Activated T-helper 1 cell treated with anti-CD3 and anti-CD28 coated beads, Interleukin-12 subunit alpha, Interleukin-12 subunit beta, Interleukin-2, Interleukin-4 antibody, amounts not matched to agents 30 ng/mL and 10 ng/mL and 1 ng/mL, durations not matched to agents 14 hours and 24 hours and 36 hours (primary cell): ENCODE data around the gene CD63. TPM values are rescaled to one million over a fixed set of nuclear protein-coding genes. Genes with fewer than 3 reads are reported as not detected.

Source experiments
- DNase-seq: peaks from one replicate; pipeline ENCODE4 v3.0.0; 2021; ENCODE audit warnings: low spot score
- H3K27ac Mint-ChIP-seq: one replicate; pipeline ENCODE4 v1.8.0; 2021; ENCODE audit warnings: mild to moderate bottlenecking, mixed read lengths
- H3K27me3 Mint-ChIP-seq: one replicate; pipeline ENCODE4 v1.8.0; 2022; ENCODE audit warnings: mild to moderate bottlenecking, moderate library complexity, mixed read lengths; ENCODE audit not compliant: insufficient read depth
- H3K36me3 Mint-ChIP-seq: one replicate; pipeline ENCODE4 v1.8.0; 2021; ENCODE audit warnings: low read depth, mixed read lengths
- H3K4me1 Mint-ChIP-seq: one replicate; pipeline ENCODE4 v1.8.0; 2021; ENCODE audit warnings: low read depth, mixed read lengths
- H3K4me3 Mint-ChIP-seq: one replicate; pipeline ENCODE4 v1.8.0; 2021; ENCODE audit warnings: mild to moderate bottlenecking, moderate library complexity, mixed read lengths
- H3K9me3 Mint-ChIP-seq: one replicate; pipeline ENCODE4 v1.8.0; 2021; ENCODE audit warnings: mixed read lengths
- intact Hi-C: fragments of 100-400 bp; cut with micrococcal nuclease; formaldehyde crosslinking; loops from one replicate; pipeline ENCODE4 v1.15.1; 2024
- total RNA-seq: library from RNA; stranded (reverse); gene quantifications from 2 replicates; pipeline ENCODE4 v1.2.3, GENCODE V29; 2022

Gene CD63
- total RNA-seq, 1 donor from 2014 or later: 183 TPM

GRCh38 chr12:55715833-55716581 is 12.8 kb downstream of the CD63 start, which contains the start of gene BLOC1S1:
TSS of gene BLOC1S1 (plus strand) at chr12:55716046. CDS start at chr12:55716052, 6 bp downstream.
- intact Hi-C loops: loop anchor here (1.0 to 10.0 kb wide), 6 partner anchors 8 to 1989 kb away; partner anchors contain the start of genes CALCOCO1 and CD63
- peak; percentile 90 for DNase-seq
- Mint-ChIP-seq H3K36me3 (no peaks in the 10 kb centered on the region), H3K27ac (peak within 1 kb of the TSS; percentile 93), H3K27me3 (peaks cover 16% of the 10 kb centered on the region), H3K4me1 (peaks cover 34% of the 10 kb centered on the region), H3K9me3 (no peaks in the 10 kb centered on the region), H3K4me3 (peak within 1 kb of the TSS; percentile 91)

GRCh38 chr12:55715169-55715764 is 13.5 kb downstream of the CD63 start:
- Mint-ChIP-seq H3K36me3 (no peaks in the 10 kb centered on the region), H3K4me1 (peaks cover 34% of the 10 kb centered on the region), H3K27ac (peak overlapping the region; percentile 64), H3K9me3 (no peaks in the 10 kb centered on the region), H3K27me3 (peaks cover 22% of the 10 kb centered on the region), H3K4me3 (peak overlapping the region; percentile 91)
- intact Hi-C loops: loop anchor here (10.0 kb wide), 1 partner anchor 1150 kb away; no protein-coding TSS in a partner anchor
- no peak for DNase-seq

- H3K4me1 Mint-ChIP-seq: peaks cover 38% of the 10 kb centered on the region
- no peak overlapping the region for H3K27ac Mint-ChIP-seq
- DNase-seq: no peak
- no peaks in the 10 kb centered on the region for H3K9me3 Mint-ChIP-seq
- intact Hi-C loops: loop anchor here (10.0 kb wide), 1 partner anchor 1149 kb away; no protein-coding TSS in a partner anchor
- H3K27me3 Mint-ChIP-seq: peaks cover 36% of the 10 kb centered on the region
- no peaks in the 10 kb centered on the region for H3K36me3 Mint-ChIP-seq
- no peak overlapping the region for H3K4me3 Mint-ChIP-seq
These were observed 15.1 kb downstream of the CD63 start for GRCh38 chr12:55713721-55714120.

GRCh38 chr12:55712700-55713415 is 16.0 kb downstream of the CD63 start:
- Mint-ChIP-seq H3K27me3 (peaks cover 44% of the 10 kb centered on the region), H3K36me3 (no peaks in the 10 kb centered on the region), H3K4me3 (no peak overlapping the region), H3K9me3 (no peaks in the 10 kb centered on the region), H3K4me1 (peaks cover 38% of the 10 kb centered on the region), H3K27ac (no peak overlapping the region)
- intact Hi-C loops: loop anchor here (10.0 kb wide), 1 partner anchor 1148 kb away; no protein-coding TSS in a partner anchor
- DNase-seq: no peak

GRCh38 chr12:55711786-55712553 is 16.8 kb downstream of the CD63 start:
- Mint-ChIP-seq H3K27ac (no peak overlapping the region), H3K4me1 (peaks cover 33% of the 10 kb centered on the region)
- intact Hi-C loops: loop anchor here (10.0 kb wide), 1 partner anchor 1147 kb away; no protein-coding TSS in a partner anchor

GRCh38 chr12:55708695-55709233 is 20.0 kb downstream of the CD63 start:
- Mint-ChIP-seq H3K4me3 (peak overlapping the region; percentile 78), H3K36me3 (no peaks in the 10 kb centered on the region), H3K27ac (no peak overlapping the region), H3K4me1 (peaks cover 21% of the 10 kb centered on the region), H3K9me3 (no peaks in the 10 kb centered on the region), H3K27me3 (peaks cover 62% of the 10 kb centered on the region)
- no peak for DNase-seq
- intact Hi-C loops: loop anchor here (1.0 kb wide), 1 partner anchor 8 kb away; the partner anchor contains the start of gene BLOC1S1

More at GRCh38 chr12:55711786-55712553, 16.8 kb downstream of the CD63 start:
- Mint-ChIP-seq H3K4me3 (no peak overlapping the region), H3K36me3 (no peaks in the 10 kb centered on the region), H3K9me3 (no peaks in the 10 kb centered on the region), H3K27me3 (peaks cover 48% of the 10 kb centered on the region)
- no peak for DNase-seq

GRCh38 chr12:55707841-55708694 is 20.7 kb downstream of the CD63 start, which contains the start of gene ITGA7:
TSS of gene ITGA7 (minus strand) at chr12:55707904. CDS start at chr12:55707682, 222 bp downstream.
- peaks cover 21% of the 10 kb centered on the region for H3K4me1 Mint-ChIP-seq
- peak within 1 kb of the TSS; percentile 78 for H3K4me3 Mint-ChIP-seq
- peak; percentile 53 for DNase-seq
- H3K36me3 Mint-ChIP-seq: no peaks in the 10 kb centered on the region
- no peaks in the 10 kb centered on the region for H3K9me3 Mint-ChIP-seq
- H3K27me3 Mint-ChIP-seq: peaks cover 61% of the 10 kb centered on the region
- intact Hi-C loops: loop anchor here (1.0 kb wide), 1 partner anchor 8 kb away; the partner anchor contains the start of gene BLOC1S1
- no peak within 1 kb of the TSS for H3K27ac Mint-ChIP-seq

GRCh38 chr12:55707219-55707671 is 21.6 kb downstream of the CD63 start:
- intact Hi-C loops: no loop called here
- peak overlapping the region; percentile 78 for H3K4me3 Mint-ChIP-seq
- no peaks in the 10 kb centered on the region for H3K36me3 Mint-ChIP-seq
- peaks cover 21% of the 10 kb centered on the region for H3K4me1 Mint-ChIP-seq
- H3K9me3 Mint-ChIP-seq: no peaks in the 10 kb centered on the region
- no peak overlapping the region for H3K27ac Mint-ChIP-seq
- no peak for DNase-seq
- peaks cover 56% of the 10 kb centered on the region for H3K27me3 Mint-ChIP-seq

GRCh38 chr12:55706568-55707218 is 22.1 kb downstream of the CD63 start:
- Mint-ChIP-seq H3K4me1 (peaks cover 21% of the 10 kb centered on the region), H3K36me3 (no peaks in the 10 kb centered on the region), H3K4me3 (peak overlapping the region; percentile 78), H3K27ac (no peak overlapping the region), H3K9me3 (no peaks in the 10 kb centered on the region), H3K27me3 (peaks cover 50% of the 10 kb centered on the region)
- no peak for DNase-seq
- intact Hi-C loops: no loop called here

GRCh38 chr12:55705782-55706402 is 22.9 kb downstream of the CD63 start:
- H3K4me1 Mint-ChIP-seq: peaks cover 21% of the 10 kb centered on the region
- H3K36me3 Mint-ChIP-seq: no peaks in the 10 kb centered on the region
- peaks cover 46% of the 10 kb centered on the region for H3K27me3 Mint-ChIP-seq
- no peaks in the 10 kb centered on the region for H3K9me3 Mint-ChIP-seq
- DNase-seq: no peak
- intact Hi-C loops: no loop called here
- H3K4me3 Mint-ChIP-seq: no peak overlapping the region
- H3K27ac Mint-ChIP-seq: no peak overlapping the region
